Loucy (cell line): ENCODE results near the gene SCEL.

ENCODE experiments used
- H2AFZ ChIP-seq: fragments of 200-600 bp; sonication (generic); 2 replicates; pipeline ENCODE4 v1.6.0; 2016; ENCODE audit warnings: antibody characterized with exemption, mild to moderate bottlenecking, low read length, moderate library complexity
- H3F3A ChIP-seq: fragments of 200-600 bp; 2 replicates; pipeline ENCODE4 v1.6.0; 2016; ENCODE audit warnings: antibody characterized with exemption, low read depth, mild to moderate bottlenecking
- H3K27me3 ChIP-seq: fragments of 200-600 bp; sonication (generic); 2 replicates; pipeline ENCODE4 v1.6.1; 2014; ENCODE audit warnings: low read length, mild to moderate bottlenecking; ENCODE audit not compliant: insufficient read depth, poor library complexity, severe bottlenecking
- H3K36me3 ChIP-seq: fragments of 200-600 bp; sonication (generic); 2 replicates; pipeline ENCODE4 v1.6.1; 2016; ENCODE audit warnings: low read length; ENCODE audit not compliant: insufficient read depth
- H3K4me1 ChIP-seq: fragments of 200-600 bp; sonication (generic); 2 replicates; pipeline ENCODE4 v1.5.1; 2014; ENCODE audit warnings: low read length, mild to moderate bottlenecking; ENCODE audit not compliant: insufficient read depth, poor library complexity, severe bottlenecking
- H3K4me2 ChIP-seq: fragments of 200-600 bp; sonication (generic); 2 replicates; pipeline ENCODE4 v1.6.0; 2014; ENCODE audit warnings: antibody characterized with exemption, low read length, low read depth, mild to moderate bottlenecking; ENCODE audit not compliant: poor library complexity, severe bottlenecking
- H3K4me3 ChIP-seq: fragments of 200-600 bp; sonication (generic); 2 replicates; pipeline ENCODE4 v1.5.1; 2014; ENCODE audit warnings: low read length, mild to moderate bottlenecking, mixed read lengths; ENCODE audit not compliant: poor library complexity, severe bottlenecking
- H3K79me2 ChIP-seq: fragments of 200-600 bp; sonication (generic); 2 replicates; pipeline ENCODE4 v1.6.1; 2014; ENCODE audit warnings: low read length; ENCODE audit not compliant: insufficient read depth
- H3K9ac ChIP-seq: fragments of 200-600 bp; sonication (generic); 2 replicates; pipeline ENCODE4 v1.6.0; 2014; ENCODE audit warnings: mild to moderate bottlenecking, low read depth, low read length, moderate library complexity; ENCODE audit not compliant: poor library complexity, severe bottlenecking
- H3K9me2 ChIP-seq: fragments of 200-600 bp; sonication (generic); replicated peaks from 2 replicates; pipeline ENCODE4 v1.6.1; 2016; ENCODE audit warnings: low read depth, low read length, mixed read lengths
- H3K9me3 ChIP-seq: fragments of 200-600 bp; sonication (generic); 2 replicates; pipeline ENCODE4 v1.6.1; 2014; ENCODE audit warnings: mild to moderate bottlenecking, antibody characterized with exemption, low read length, low read depth; ENCODE audit not compliant: insufficient read depth
- H4K20me1 ChIP-seq: fragments of 200-600 bp; sonication (generic); 2 replicates; pipeline ENCODE4 v1.6.0; 2014; ENCODE audit warnings: antibody characterized with exemption, low read length, mild to moderate bottlenecking; ENCODE audit not compliant: insufficient read depth, poor library complexity, severe bottlenecking
- CTCF ChIP-seq: fragments of 200-600 bp; sonication (generic); conservative IDR thresholded peaks from 2 replicates; pipeline ENCODE4 v1.5.1; 2014; ENCODE audit warnings: mild to moderate bottlenecking, antibody characterized with exemption, low read length
- EZH2phosphoT487 ChIP-seq: fragments of 200-600 bp; IDR thresholded peaks from 2 replicates; pipeline ENCODE4 v1.6.1; 2018; ENCODE audit warnings: antibody characterized with exemption, mild to moderate bottlenecking, moderate library complexity, borderline replicate concordance

Gene SCEL

GRCh38 chr13:77508959-77509620 is 26.4 kb upstream of the SCEL start:
- no peaks in the 10 kb centered on the region for H3F3A ChIP-seq
- no peaks in the 10 kb centered on the region for H3K9me2 ChIP-seq
- no peaks in the 10 kb centered on the region for H3K36me3 ChIP-seq
- H3K4me2 ChIP-seq, result no peak overlapping the region
- H3K27me3 ChIP-seq, result no peaks in the 10 kb centered on the region
- no peak overlapping the region for H2AFZ ChIP-seq
- no peaks in the 10 kb centered on the region for H3K4me1 ChIP-seq
- H3K9me3 ChIP-seq, result no peaks in the 10 kb centered on the region
- no peak for TF ChIP-seq EZH2phosphoT487
- no peak for TF ChIP-seq CTCF
- no peak overlapping the region for H3K9ac ChIP-seq
- no peaks in the 10 kb centered on the region for H4K20me1 ChIP-seq
- H3K4me3 ChIP-seq, result no peak overlapping the region
- H3K79me2 ChIP-seq, result no peaks in the 10 kb centered on the region

GRCh38 chr13:77510156-77510555 is 25.4 kb upstream of the SCEL start:
- H3K79me2 ChIP-seq, result no peaks in the 10 kb centered on the region
- no peak overlapping the region for H3K4me3 ChIP-seq
- no peaks in the 10 kb centered on the region for H3F3A ChIP-seq
- H3K9me3 ChIP-seq, result no peaks in the 10 kb centered on the region
- no peaks in the 10 kb centered on the region for H3K4me1 ChIP-seq
- no peak overlapping the region for H2AFZ ChIP-seq
- TF ChIP-seq CTCF, result no peak
- TF ChIP-seq EZH2phosphoT487, result no peak
- no peak overlapping the region for H3K4me2 ChIP-seq
- no peaks in the 10 kb centered on the region for H3K36me3 ChIP-seq
- no peaks in the 10 kb centered on the region for H3K27me3 ChIP-seq
- H3K9me2 ChIP-seq, result no peaks in the 10 kb centered on the region
- no peak overlapping the region for H3K9ac ChIP-seq
- no peaks in the 10 kb centered on the region for H4K20me1 ChIP-seq

GRCh38 chr13:77511552-77511951 is 24.0 kb upstream of the SCEL start:
- Histone ChIP-seq H3K27me3 (no peaks in the 10 kb centered on the region), H3K4me3 (no peak overlapping the region)
- TF ChIP-seq EZH2phosphoT487 (no peak), CTCF (no peak)

More at GRCh38 chr13:77511552-77511951, 24.0 kb upstream of the SCEL start:
- Histone ChIP-seq H3K9ac (no peak overlapping the region), H4K20me1 (no peaks in the 10 kb centered on the region), H3K36me3 (no peaks in the 10 kb centered on the region), H3K4me1 (no peaks in the 10 kb centered on the region), H3K79me2 (no peaks in the 10 kb centered on the region), H2AFZ (no peak overlapping the region), H3K9me2 (no peaks in the 10 kb centered on the region), H3F3A (no peaks in the 10 kb centered on the region), H3K4me2 (no peak overlapping the region), H3K9me3 (no peaks in the 10 kb centered on the region)
